ENCODE results near the gene EPM2A. TPM values are rescaled to one million over a fixed set of nuclear protein-coding genes. Genes with fewer than 3 reads are reported as not detected.

EPM2A gene
- total and polyA plus RNA-seq, 10 of the 15 experiments (the other 5 are each of a cell fraction or from before 2014, with no cell fraction given) = 3.4 to 13.0 (median 7.9) TPM

DNA sequence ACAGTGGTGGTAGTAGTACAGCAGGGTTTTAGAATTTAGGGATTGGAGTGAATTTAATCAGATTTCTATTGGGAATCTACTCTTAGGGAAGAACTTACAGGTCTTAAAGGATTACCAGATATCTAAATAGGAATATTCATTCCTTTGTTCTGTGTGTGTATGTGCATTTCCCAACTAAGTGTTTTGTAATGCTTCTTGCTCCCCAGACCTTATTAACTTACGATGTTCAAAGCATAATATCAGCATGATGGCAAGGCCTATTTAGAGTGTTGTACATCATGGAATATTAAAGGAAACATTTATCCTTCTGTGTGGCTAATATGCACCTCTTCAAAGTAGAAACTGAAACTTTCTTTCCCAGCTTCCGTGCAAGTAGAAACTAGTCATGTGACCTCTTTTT, 133.9 kb downstream of the EPM2A start:
- Histone ChIP-seq H2AFZ (ENCODE audit: control insufficient read depth, low read depth, low read length) (no peak overlapping the region), H3K27me3 (replicated peaks in 1 of 2; ENCODE audit: control insufficient read depth in 2 of 2, insufficient read depth in 2 of 2, low read length in 1 of 2) (no peaks in the 10 kb centered on the region), H3K9ac (ENCODE audit: control insufficient read depth, insufficient read depth, low read length) (no peak overlapping the region), H3K4me2 (ENCODE audit: control insufficient read depth, insufficient read depth) (no peak overlapping the region), H3K79me2 (ENCODE audit: control insufficient read depth, insufficient read depth, low read length) (no peaks in the 10 kb centered on the region), H3K27ac (ENCODE audit: control insufficient read depth, insufficient read depth) (no peak overlapping the region), H3K4me3 (no peak overlapping the region), H4K20me1 (ENCODE audit: control insufficient read depth, insufficient read depth) (no peaks in the 10 kb centered on the region), H3K4me1 (ENCODE audit: control insufficient read depth, insufficient read depth, low read length) (no peaks in the 10 kb centered on the region), H3K9me3 (replicated peaks; ENCODE audit: control insufficient read depth, insufficient read depth, low read length) (no peaks in the 10 kb centered on the region), H3K36me3 (ENCODE audit: control insufficient read depth in 2 of 2, insufficient read depth in 2 of 2, low read length in 1 of 2) (no peaks in the 10 kb centered on the region)
- SMC1A ChIA-PET (ENCODE audit: uncharacterized antibody, unreplicated experiment) = no interaction called here
- DNase-seq (ENCODE audit: low read depth, low spot score) (no peak), ATAC-seq (no peak), FAIRE-seq (no peak)
- RAD21 ChIA-PET (ENCODE audit: unreplicated experiment) = no interaction called here
- in situ Hi-C loops (cut with MboI) = no loop called here
- 73% methylated on average over 2 of the region's 2 CpGs for WGBS (ENCODE audit: insufficient coverage, insufficient replicate concordance, low lambda C conversion rate, missing lambda C conversion rate)
- CTCF ChIA-PET = no interaction called here
- BruUV-seq (replicated peaks) = no TSS peak
- POLR2A ChIA-PET = no interaction called here
- TF ChIP-seq LARP7 (IDR thresholded peaks at IDR 0.05) (no peak), CBX3 (IDR thresholded peaks at IDR 0.05; ENCODE audit: borderline replicate concordance, low read depth) (no peak), YBX1 (IDR thresholded peaks at IDR 0.05) (no peak), CHD4 (IDR thresholded peaks at IDR 0.05) (no peak), CEBPB (IDR thresholded peaks at IDR 0.05; ENCODE audit: borderline replicate concordance in 1 of 2, low read depth in 2 of 2, low read length in 2 of 2) (no peak)
- intact Hi-C loops (cut with micrococcal nuclease; ENCODE audit: unreplicated experiment) = no loop called here

DNA sequence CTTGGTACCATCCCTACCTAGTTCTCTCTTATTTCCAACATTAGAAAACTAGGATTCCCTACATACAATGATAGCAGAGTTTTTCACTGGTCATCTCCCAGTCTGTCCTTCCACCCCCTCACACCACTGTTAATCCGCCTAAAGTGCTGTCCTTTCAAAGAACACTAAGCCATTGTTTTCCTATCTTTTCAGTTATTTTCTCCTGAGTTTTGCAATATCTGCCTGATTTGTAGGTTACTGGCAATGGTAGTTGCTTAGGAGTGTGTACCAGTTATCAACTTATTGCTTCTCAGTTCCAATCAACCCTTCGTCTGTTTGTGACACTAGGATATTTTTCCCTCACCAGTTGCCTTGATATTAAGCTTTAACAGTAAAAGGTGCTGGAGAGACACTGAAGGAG, 135.0 kb downstream of the EPM2A start:
- no peak for ATAC-seq
- SMC1A ChIA-PET (ENCODE audit: uncharacterized antibody, unreplicated experiment) = no interaction called here

More for the DNA sequence above, 135.0 kb downstream of the EPM2A start:
- no peak for TF ChIP-seq SP1 (IDR thresholded peaks at IDR 0.05; ENCODE audit: low read depth, low read length)
- no peak for FAIRE-seq
- intact Hi-C loops (cut with micrococcal nuclease; ENCODE audit: unreplicated experiment) = no loop called here
- Histone ChIP-seq H2AFZ (ENCODE audit: control insufficient read depth, low read depth, low read length) (no peak overlapping the region), H3K4me2 (ENCODE audit: control insufficient read depth, insufficient read depth) (no peak overlapping the region), H3K27ac (ENCODE audit: control insufficient read depth, insufficient read depth) (no peak overlapping the region), H3K4me3 (no peak overlapping the region), H3K36me3 (ENCODE audit: control insufficient read depth in 2 of 2, insufficient read depth in 2 of 2, low read length in 1 of 2) (no peaks in the 10 kb centered on the region), H3K27me3 (replicated peaks in 1 of 2; ENCODE audit: control insufficient read depth in 2 of 2, insufficient read depth in 2 of 2, low read length in 1 of 2) (no peaks in the 10 kb centered on the region), H3K9me3 (replicated peaks; ENCODE audit: control insufficient read depth, insufficient read depth, low read length) (no peaks in the 10 kb centered on the region), H3K79me2 (ENCODE audit: control insufficient read depth, insufficient read depth, low read length) (no peaks in the 10 kb centered on the region), H3K9ac (ENCODE audit: control insufficient read depth, insufficient read depth, low read length) (no peak overlapping the region), H4K20me1 (ENCODE audit: control insufficient read depth, insufficient read depth) (no peaks in the 10 kb centered on the region), H3K4me1 (ENCODE audit: control insufficient read depth, insufficient read depth, low read length) (no peaks in the 10 kb centered on the region)
- POLR2A ChIA-PET = no interaction called here
- no peak for DNase-seq (ENCODE audit: low read depth, low spot score)
- RAD21 ChIA-PET (ENCODE audit: unreplicated experiment) = no interaction called here
- CTCF ChIA-PET = no interaction called here
- BruUV-seq (replicated peaks) = no TSS peak
- WGBS (ENCODE audit: insufficient coverage, insufficient replicate concordance, low lambda C conversion rate, missing lambda C conversion rate) = 69% methylated on average over 2 of the region's 2 CpGs
- in situ Hi-C loops (cut with MboI) = no loop called here
